NCI-H2171 (cell line): ENCODE results near the gene KIF25.
"Not testable (repeated sequence)": the region's sequence is repeated elsewhere in the genome, so short reads cannot be mapped to it uniquely, and the experiment has no call there.

Experiments
- DNase-seq: peaks from one replicate; lab custom pipeline; 2025; lab: John Stamatoyannopoulos, UW

Gene KIF25

GRCh38 chr6:167974640-167975344 is 22.7 kb upstream of the KIF25 start:
- no peak for DNase-seq

DNA sequence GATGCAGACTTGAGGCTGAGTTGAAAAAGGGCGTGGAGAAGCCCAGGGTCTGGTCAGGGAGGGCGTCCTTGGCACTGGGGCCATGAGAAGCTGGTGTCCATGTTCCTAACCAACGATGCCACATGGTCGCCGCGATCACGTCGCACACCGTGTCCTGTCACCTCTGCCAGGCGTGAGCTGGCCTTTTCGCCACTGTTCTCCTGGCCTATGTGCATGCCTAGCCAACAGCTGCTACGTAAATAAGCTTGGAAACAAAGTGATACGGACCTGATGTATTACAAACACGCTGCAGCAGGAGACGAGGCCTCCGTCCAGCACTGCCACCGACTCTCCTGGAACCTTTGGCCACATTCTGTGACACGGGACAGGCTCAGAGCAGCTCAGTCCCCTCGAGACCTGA is 22.0 kb upstream of the KIF25 start:
- no peak for DNase-seq

DNA sequence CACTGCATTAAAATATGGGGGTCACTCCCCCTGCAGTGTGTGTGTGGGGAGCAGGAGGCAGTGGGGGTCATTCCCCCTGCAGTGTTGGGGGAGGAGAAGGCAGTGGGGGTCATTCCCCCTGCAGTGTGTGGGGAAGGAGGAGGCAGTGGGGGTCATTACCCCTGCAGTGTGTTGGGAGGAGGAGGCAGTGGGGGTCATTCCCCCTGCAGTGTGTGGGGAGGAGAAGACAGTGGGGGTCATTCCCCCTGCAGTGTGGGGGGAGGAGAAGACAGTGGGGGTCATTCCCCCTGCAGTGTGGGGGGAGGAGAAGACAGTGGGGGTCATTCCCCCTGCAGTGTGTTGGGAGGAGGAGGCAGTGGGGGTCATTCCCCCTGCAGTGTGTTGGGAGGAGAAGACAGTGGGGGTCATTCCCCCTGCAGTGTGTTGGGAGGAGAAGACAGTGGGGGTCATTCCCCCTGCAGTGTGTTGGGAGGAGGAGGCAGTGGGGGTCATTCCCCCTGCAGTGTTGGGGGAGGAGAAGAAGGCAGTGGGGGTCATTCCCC is 21.3 kb upstream of the KIF25 start:
- DNase-seq: not testable (repeated sequence)

GRCh38 chr6:167976708-167977107 is 20.8 kb upstream of the KIF25 start:
- no peak for DNase-seq

GRCh38 chr6:167977717-167978467 is 19.6 kb upstream of the KIF25 start:
- no peak for DNase-seq

DNA sequence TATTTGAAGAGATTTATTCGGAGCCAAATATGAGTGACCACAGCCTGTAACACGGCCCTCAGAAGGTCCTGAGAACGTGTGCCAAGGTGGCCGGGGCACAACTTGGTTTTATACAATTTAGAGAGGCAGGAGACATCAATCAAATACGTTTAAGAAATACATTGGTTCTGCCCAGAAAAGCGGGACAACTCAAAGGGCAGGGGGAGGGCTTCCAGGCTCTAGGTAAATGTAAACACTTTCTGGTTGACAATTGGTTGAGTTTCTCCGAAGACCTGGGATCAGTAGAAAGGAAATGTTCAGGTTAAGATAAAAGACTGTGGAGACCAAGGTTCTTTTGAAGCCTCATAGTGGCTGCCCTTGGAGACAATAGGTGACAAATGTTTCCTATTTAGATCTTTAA is 18.9 kb upstream of the KIF25 start:
- DNase-seq: no peak

DNA sequence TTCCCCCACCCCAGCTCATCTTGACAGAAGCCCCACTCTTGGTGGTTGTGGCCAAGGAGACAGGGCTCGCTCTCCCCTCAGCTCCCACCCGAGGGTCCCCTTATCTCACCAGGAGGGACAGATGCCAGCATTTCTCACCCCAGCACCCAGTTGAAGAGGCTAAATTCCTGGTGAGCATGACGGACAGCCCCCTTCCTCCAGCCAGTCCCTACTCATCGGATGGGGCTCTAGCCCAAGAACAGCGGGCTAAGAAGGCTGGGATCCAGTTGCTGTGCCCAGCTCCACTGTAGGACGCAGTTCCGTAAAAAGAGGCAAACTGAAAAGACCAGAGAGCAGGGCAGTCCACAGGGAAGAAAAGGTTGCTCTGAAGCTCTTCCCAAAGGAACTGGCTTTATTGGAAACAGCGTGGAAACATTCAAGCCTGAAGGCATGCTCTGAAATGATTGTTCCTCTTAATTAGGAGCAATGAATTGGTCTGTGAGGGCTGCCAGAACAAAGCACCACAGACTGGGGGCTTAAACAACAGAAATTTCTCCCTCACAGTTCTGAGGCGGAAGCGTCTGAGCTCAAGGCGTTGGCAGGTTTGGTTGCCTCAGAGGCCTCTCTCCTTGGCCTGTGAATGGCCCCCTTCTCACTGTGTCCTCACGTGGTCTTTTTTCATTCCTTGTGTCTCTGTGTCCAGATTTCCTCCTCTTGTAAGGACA is 17.9 kb upstream of the KIF25 start:
- DNase-seq: no peak

DNA sequence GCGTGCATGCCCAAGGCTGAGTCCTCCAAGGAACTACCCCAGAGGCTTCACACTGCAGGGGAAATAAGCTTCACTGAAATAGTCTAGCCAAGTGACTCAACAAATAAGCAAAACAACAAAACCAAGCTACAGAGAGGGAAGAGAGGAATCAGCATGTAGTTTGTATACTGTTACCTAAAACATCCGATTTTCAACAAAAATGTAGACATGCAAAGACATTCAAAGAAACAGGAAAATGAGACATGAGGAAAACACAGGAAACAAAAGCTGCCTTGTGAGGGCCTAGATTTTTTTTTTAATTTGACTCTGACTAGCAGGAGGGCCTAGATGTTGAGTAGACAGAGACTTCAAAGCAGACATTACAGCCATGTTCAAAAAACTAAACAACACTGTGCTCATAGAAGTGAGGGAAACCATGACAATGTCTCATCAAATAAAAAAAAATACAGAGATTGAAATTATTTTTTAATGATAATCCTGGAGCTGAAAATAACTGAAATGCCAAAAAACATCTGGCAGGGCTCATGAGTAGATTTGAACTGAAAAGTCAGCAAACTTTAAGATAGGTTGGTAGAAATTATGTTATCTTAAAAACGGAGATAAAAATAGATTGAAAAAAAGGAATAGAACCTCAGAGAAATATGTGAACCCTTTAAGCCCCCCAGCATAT is 16.4 kb upstream of the KIF25 start:
- no peak for DNase-seq

DNA sequence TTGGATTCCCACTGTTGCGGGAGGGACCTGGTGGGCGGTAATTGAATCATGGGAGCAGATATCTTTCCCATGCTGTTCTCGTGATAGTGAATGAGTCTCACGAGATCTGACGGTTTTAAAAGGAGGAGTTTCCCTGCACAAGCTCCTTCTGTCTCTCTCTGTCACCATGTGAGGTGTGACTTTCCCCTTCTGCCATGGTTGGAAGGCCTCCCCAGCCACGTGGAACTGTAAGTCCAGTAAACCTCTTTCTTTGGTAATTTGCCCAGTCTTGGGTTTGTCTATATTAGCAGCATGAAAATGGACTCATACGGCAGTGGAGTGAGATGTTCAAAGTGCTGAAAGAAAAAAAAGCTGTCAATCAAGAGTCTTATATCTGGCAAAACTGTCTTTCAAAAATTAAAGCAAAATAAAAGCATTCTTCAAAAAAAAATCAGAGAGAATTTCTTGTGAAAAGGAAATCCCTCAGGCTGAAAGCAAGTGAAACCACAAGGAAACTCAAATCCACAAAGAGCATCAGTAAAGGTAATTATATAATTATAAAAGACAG is 15.5 kb upstream of the KIF25 start:
- DNase-seq: no peak

DNA sequence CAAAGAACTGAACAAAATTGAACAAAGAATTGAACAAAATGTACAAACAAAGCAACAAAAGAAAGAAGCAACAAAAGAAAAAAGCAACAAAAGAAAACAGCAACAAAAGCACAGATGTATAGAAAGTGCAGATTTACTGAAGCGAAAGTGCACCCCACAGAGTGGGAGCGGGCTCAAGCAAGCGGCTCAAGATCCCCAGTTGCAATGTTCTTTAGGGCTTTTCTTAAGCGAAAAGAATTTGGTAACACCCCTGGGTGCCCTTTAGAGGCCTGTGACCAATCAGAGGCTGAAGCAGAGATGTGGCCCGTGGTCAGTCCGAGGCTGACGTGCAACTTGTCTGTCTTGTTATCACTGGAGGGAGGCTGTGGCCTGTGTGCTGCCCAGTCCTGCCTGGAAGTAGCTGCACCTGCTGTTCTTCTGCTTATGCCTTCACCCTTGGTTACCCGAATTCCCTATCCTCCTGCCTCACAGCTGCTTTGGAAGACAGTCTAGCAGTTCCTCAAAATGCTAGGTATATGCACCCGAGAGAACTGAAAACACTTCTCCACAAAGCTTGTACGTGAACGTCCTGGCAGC is 13.2 kb upstream of the KIF25 start:
- DNase-seq: no peak

GRCh38 chr6:167984876-167985604 is 12.4 kb upstream of the KIF25 start:
- DNase-seq: no peak

DNA sequence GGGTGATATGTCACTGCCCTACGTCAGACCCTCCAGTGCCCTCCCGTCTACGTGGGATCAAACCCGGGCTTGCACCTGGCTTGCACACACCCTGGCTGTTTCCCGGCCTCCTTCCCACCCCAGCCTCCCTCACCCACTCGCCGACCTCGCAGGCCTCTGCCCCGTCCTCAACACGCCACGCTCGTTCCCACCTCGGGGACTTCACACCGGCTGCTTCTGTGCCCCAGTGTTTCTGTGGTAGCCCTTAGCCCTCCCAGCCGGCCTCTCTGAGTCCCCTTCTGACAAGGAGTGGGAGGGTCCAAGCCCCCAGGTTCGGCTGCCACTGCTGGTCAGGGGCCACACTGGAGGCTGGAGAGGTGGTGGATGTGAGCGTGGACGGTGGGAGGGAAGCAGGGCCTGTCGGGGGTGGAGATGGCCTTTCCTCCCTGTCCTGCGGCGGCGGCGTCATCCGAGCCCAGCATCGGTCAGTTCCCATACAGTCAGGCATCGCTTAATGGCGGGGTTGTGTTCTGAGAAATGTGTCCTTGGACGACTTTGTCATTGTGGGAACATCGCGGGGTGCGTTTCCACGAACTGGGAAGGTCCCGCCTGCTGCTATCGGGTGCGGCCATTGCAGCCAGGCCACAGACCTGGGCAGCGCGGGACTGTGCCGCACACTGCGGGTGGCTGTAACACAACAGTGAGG is 11.4 kb upstream of the KIF25 start:
- DNase-seq: no peak

- no peak for DNase-seq
Observed at GRCh38 chr6:167987396-167988153, 9.9 kb upstream of the KIF25 start.

DNA sequence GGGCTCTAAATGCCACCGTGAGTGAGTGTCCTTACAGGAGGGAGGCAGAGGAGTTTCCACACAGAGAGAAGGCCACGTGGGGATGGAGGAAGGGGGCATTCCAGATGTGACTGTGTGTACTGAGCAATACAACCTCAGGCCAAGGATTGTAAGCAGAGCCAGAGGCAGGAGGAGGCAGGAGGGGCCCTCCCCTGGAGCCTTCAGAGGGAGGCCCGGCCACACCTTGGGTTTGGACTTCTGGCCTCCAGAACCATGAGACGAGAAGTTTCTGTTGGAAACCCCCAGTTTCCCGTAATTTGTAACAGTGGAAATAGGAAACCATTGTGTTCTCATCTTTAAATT is 9.3 kb upstream of the KIF25 start:
- no peak for DNase-seq

- no peak for DNase-seq
Observed at GRCh38 chr6:167988945-167989841, 8.3 kb upstream of the KIF25 start.

- DNase-seq: no peak
Observed at GRCh38 chr6:167990016-167990945, 7.2 kb upstream of the KIF25 start.

- DNase-seq: no peak
Observed at GRCh38 chr6:167993169-167993568, 4.3 kb upstream of the KIF25 start.
